ENCODE results near the gene ERC1. TPM values are rescaled to one million over a fixed set of nuclear protein-coding genes. Genes with fewer than 3 reads are reported as not detected.
A peak's percentile ranks its signal among the peaks of the same experiment; 100 is the strongest.

ERC1 gene
- total RNA-seq, 1 experiment from 2014 or later, result 55.1 TPM

DNA sequence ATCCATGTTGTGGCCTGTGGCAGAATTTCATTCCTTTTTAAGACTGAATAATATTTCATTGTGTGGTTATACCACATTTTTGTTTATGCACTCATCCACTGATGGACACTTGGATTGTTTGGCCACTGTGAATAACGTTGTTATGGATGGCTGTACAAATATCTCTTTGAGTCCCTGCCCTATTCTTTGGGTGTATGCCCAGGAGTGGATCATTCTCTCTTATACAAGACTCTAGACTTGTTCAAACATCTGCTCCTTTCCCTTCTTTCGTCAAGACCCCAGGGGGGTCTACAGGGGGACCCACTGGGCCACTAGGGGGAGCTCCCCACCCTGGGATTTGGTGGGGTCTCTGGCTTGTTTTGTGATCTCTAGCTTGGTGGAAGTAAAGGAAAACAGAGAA, 526.0 kb downstream of the ERC1 start:
- no peaks in the 10 kb centered on the region for H3K36me3 Mint-ChIP-seq (ENCODE audit: insufficient read depth, unreplicated experiment)
- no TSS peak for BruUV-seq (replicated peaks)
- CTCF ChIA-PET, result interaction anchor here (0.6 to 1.1 kb wide), 5 partner anchors 15 to 250 kb away, joined by 3 to 4 read pairs (median 3); no protein-coding TSS in a partner anchor
- no peaks in the 10 kb centered on the region for H3K9me3 Mint-ChIP-seq (ENCODE audit: unreplicated experiment)
- TF ChIP-seq, protein P1, sequence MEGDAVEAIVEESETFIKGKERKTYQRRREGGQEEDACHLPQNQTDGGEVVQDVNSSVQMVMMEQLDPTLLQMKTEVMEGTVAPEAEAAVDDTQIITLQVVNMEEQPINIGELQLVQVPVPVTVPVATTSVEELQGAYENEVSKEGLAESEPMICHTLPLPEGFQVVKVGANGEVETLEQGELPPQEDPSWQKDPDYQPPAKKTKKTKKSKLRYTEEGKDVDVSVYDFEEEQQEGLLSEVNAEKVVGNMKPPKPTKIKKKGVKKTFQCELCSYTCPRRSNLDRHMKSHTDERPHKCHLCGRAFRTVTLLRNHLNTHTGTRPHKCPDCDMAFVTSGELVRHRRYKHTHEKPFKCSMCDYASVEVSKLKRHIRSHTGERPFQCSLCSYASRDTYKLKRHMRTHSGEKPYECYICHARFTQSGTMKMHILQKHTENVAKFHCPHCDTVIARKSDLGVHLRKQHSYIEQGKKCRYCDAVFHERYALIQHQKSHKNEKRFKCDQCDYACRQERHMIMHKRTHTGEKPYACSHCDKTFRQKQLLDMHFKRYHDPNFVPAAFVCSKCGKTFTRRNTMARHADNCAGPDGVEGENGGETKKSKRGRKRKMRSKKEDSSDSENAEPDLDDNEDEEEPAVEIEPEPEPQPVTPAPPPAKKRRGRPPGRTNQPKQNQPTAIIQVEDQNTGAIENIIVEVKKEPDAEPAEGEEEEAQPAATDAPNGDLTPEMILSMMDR (IDR thresholded peaks at IDR 0.05; ENCODE audit: unreplicated experiment), result peak; percentile 19
- peak; percentile 46 for DNase-seq (ENCODE audit: unreplicated experiment)
- intact Hi-C loops (cut with micrococcal nuclease), result no loop called here
- H3K27ac Mint-ChIP-seq (ENCODE audit: low read depth, unreplicated experiment), result peak overlapping the region; percentile 53
- H3K27me3 Mint-ChIP-seq (ENCODE audit: insufficient read depth, unreplicated experiment), result no peaks in the 10 kb centered on the region
- H3K4me3 Mint-ChIP-seq (ENCODE audit: unreplicated experiment), result no peak overlapping the region
- H3K4me1 Mint-ChIP-seq (ENCODE audit: insufficient read depth, unreplicated experiment), result peaks cover 27% of the 10 kb centered on the region
- POLR2A ChIA-PET, result interaction anchor here (1.1 kb wide), 1 partner anchor 89 kb away, joined by 3 read pairs; no protein-coding TSS in a partner anchor

DNA sequence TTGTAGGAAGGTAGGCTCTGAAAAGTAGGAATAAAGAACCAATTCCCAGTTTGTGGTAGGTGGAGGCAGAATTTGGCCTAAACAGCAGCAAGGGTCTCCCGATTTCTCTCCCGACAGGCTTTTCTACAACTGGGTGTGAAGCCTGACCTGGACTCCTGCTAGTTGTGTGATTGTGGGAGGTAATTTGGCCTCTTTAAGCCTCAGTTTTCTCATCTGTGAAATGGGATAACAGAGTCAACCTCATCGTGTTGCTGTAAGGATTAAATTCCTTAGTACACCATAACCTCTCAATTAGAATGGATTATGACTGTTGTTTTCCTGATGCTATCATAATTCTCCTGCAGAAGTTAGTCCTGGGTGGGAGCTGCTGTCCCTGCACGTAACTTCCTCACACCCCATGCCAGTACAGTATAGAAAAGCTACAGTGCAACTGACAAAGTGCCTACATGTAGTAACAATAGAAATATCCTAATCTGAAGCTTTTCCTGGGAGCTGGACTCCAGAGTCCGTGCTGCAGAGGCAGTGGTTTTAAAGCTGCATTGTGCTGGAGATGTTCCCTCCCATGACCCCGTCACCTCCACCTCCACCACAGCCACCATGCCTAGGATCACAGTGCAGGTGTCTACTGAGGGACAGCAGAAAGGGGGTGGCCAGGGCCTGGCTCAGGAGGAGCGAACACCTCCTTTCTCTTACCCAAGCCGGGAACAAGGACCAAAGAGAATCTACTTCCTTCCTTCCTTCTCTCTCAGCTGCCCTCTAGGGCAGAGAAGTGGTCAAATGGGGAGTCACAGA, 526.9 kb downstream of the ERC1 start:
- no peaks in the 10 kb centered on the region for H3K36me3 Mint-ChIP-seq (ENCODE audit: insufficient read depth, unreplicated experiment)
- peak overlapping the region; percentile 67 for H3K4me3 Mint-ChIP-seq (ENCODE audit: unreplicated experiment)
- no peak for DNase-seq (ENCODE audit: unreplicated experiment)

DNA sequence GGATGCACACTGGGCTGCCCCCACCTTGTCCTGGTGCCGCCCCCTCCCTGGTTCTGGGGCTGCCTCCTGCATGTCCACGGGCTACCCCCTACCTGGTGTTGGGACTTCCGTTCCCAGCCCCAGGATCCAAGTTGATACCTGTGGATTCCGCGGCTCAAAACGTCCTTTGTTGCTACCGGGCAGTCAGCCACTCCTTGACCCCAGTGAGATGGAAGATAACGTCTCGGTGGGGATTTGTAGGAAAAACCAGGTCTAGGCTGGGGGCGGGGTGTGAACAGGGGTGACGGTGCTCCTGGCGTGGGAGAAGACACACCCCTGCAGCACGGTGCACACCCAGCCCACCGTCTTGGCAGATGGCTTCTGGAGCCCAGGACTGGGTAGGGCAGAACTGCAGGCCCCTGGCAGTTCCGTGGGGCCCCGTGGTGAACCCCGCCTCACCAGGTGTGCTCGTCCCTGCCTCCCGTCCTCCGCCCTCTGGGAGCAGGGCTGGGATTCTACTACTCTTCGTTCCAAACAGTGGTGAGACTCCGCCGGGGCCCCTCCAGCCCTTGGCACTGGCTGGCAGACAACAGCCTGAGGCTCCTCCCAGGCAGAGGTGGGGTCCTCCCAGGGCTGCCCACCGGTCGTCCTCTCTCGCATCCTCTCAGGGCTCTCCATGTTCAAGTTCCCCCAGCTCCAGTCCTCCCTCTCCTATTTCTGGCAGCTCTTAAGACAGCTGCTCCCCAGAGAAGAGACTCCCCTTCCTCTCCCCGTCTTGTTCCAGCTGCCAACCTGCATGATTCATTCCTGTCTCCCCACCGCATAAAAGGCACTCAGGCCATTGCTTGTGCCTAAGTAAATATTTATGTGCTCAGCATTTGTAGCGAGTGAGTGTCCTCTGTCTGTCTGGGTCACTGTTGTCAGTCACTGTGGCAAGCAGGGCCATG, 527.8 kb downstream of the ERC1 start:
- ChIA-PET CTCF (interaction anchor here (0.7 to 2.2 kb wide), 3 partner anchors 401 to 1112 kb away, joined by 3 to 6 read pairs (median 4); no protein-coding TSS in a partner anchor), POLR2A (interaction anchor here (1.5 to 1.6 kb wide), 2 partner anchors 22 to 44 kb away, joined by 5 to 6 read pairs; no protein-coding TSS in a partner anchor)
- DNase-seq (ENCODE audit: unreplicated experiment), result peak; percentile 95
- Mint-ChIP-seq H3K4me3 (ENCODE audit: unreplicated experiment) (peak overlapping the region; percentile 67), H3K27me3 (ENCODE audit: insufficient read depth, unreplicated experiment) (peaks cover 6% of the 10 kb centered on the region), H3K9me3 (ENCODE audit: unreplicated experiment) (no peaks in the 10 kb centered on the region), H3K36me3 (ENCODE audit: insufficient read depth, unreplicated experiment) (no peaks in the 10 kb centered on the region), H3K27ac (ENCODE audit: low read depth, unreplicated experiment) (peak overlapping the region; percentile 67), H3K4me1 (ENCODE audit: insufficient read depth, unreplicated experiment) (peaks cover 27% of the 10 kb centered on the region)
- intact Hi-C loops (cut with micrococcal nuclease), result no loop called here
- TF ChIP-seq, protein P1 (IDR thresholded peaks at IDR 0.05; ENCODE audit: unreplicated experiment), result no peak
- BruUV-seq (replicated peaks), result no TSS peak

More for the DNA sequence above, 526.9 kb downstream of the ERC1 start:
- ChIA-PET POLR2A (interaction anchor here (1.1 kb wide), 1 partner anchor 88 kb away, joined by 3 read pairs; no protein-coding TSS in a partner anchor), CTCF (interaction anchor here (0.6 to 1.1 kb wide), 3 partner anchors 17 to 249 kb away, joined by 3 to 4 read pairs (median 4); no protein-coding TSS in a partner anchor)
- intact Hi-C loops (cut with micrococcal nuclease), result no loop called here
- no peaks in the 10 kb centered on the region for H3K9me3 Mint-ChIP-seq (ENCODE audit: unreplicated experiment)
- H3K27me3 Mint-ChIP-seq (ENCODE audit: insufficient read depth, unreplicated experiment), result no peaks in the 10 kb centered on the region
- H3K27ac Mint-ChIP-seq (ENCODE audit: low read depth, unreplicated experiment), result no peak overlapping the region
- H3K4me1 Mint-ChIP-seq (ENCODE audit: insufficient read depth, unreplicated experiment), result peaks cover 27% of the 10 kb centered on the region
- no TSS peak for BruUV-seq (replicated peaks)
- TF ChIP-seq, protein P1 (IDR thresholded peaks at IDR 0.05; ENCODE audit: unreplicated experiment), result no peak
